Calu3 (cell line): Measurements from ENCODE around the gene CACNA1C. TPM values are rescaled to one million over a fixed set of nuclear protein-coding genes. Genes with fewer than 3 reads are reported as not detected.

Experiments used
- BruUV-seq: library from RNA; stranded (reverse); fragments of 400-500 nt; replicated peaks from 2 replicates; lab custom pipeline; 2021; lab: Mats Ljungman, UMichigan
- CTCF ChIA-PET: fragments of 300-600 bp; sonication (Branson Sonifier 250); formaldehyde crosslinking; loops from one replicate; lab custom pipeline; 2022; ENCODE audit warnings: antibody characterized with exemption; lab: Charles Lee
- DNase-seq: peaks from one replicate; pipeline ENCODE4 v3.0.0; 2022
- H3K27ac Mint-ChIP-seq: one replicate; pipeline ENCODE4 v1.8.0; 2022; ENCODE audit warnings: mixed read lengths; ENCODE audit not compliant: unreplicated experiment
- H3K27me3 Mint-ChIP-seq: one replicate; pipeline ENCODE4 v1.8.0; 2022; ENCODE audit warnings: mixed read lengths; ENCODE audit not compliant: unreplicated experiment
- H3K36me3 Mint-ChIP-seq: one replicate; pipeline ENCODE4 v1.8.0; 2022; ENCODE audit warnings: mild to moderate bottlenecking, moderate library complexity, mixed read lengths; ENCODE audit not compliant: insufficient read depth, unreplicated experiment
- H3K4me1 Mint-ChIP-seq: one replicate; pipeline ENCODE4 v1.8.0; 2022; ENCODE audit warnings: mild to moderate bottlenecking, low read depth, mixed read lengths; ENCODE audit not compliant: unreplicated experiment
- H3K4me3 Mint-ChIP-seq: one replicate; pipeline ENCODE4 v1.8.0; 2022; ENCODE audit warnings: mild to moderate bottlenecking, low read depth, moderate library complexity, mixed read lengths; ENCODE audit not compliant: unreplicated experiment
- H3K9me3 Mint-ChIP-seq: one replicate; pipeline ENCODE4 v1.8.0; 2022; ENCODE audit warnings: low read depth, mixed read lengths; ENCODE audit not compliant: unreplicated experiment
- CTCF ChIP-seq: fragments of 200-600 bp; IDR thresholded peaks from one replicate; pipeline ENCODE4 v1.8.0; 2022; ENCODE audit warnings: antibody characterized with exemption; ENCODE audit not compliant: unreplicated experiment
- intact Hi-C: fragments of 100-400 bp; cut with micrococcal nuclease; formaldehyde crosslinking; loops from one replicate; pipeline ENCODE4 v1.10.0; 2022; ENCODE audit not compliant: unreplicated experiment
- total RNA-seq: library from RNA; stranded (reverse); gene quantifications from 2 replicates; pipeline ENCODE4 v1.2.3, GENCODE V29; 2022

CACNA1C gene
- total RNA-seq, 1 experiment from 2014 or later = not detected

GRCh38 chr12:2689879-2690278 lies 637.1 kb downstream of the CACNA1C start:
- Mint-ChIP-seq H3K36me3 (no peaks in the 10 kb centered on the region), H3K4me3 (no peak overlapping the region), H3K4me1 (no peaks in the 10 kb centered on the region), H3K27ac (no peak overlapping the region), H3K9me3 (no peaks in the 10 kb centered on the region), H3K27me3 (peaks cover 76% of the 10 kb centered on the region)
- no peak for TF ChIP-seq CTCF
- intact Hi-C loops = no loop called here
- CTCF ChIA-PET = no interaction called here
- DNase-seq = no peak
- no TSS peak for BruUV-seq

- CTCF ChIA-PET = no interaction called here
- Mint-ChIP-seq H3K27me3 (peaks cover 80% of the 10 kb centered on the region), H3K9me3 (no peaks in the 10 kb centered on the region), H3K4me3 (no peak overlapping the region), H3K27ac (no peak overlapping the region), H3K36me3 (no peaks in the 10 kb centered on the region), H3K4me1 (no peaks in the 10 kb centered on the region)
- no peak for TF ChIP-seq CTCF
- no peak for DNase-seq
- BruUV-seq = no TSS peak
- intact Hi-C loops = no loop called here
These were observed 637.7 kb downstream of the CACNA1C start for GRCh38 chr12:2690348-2691005.

- no TSS peak for BruUV-seq
- Mint-ChIP-seq H3K4me3 (no peak overlapping the region), H3K4me1 (no peaks in the 10 kb centered on the region), H3K27ac (no peak overlapping the region), H3K27me3 (peaks cover 85% of the 10 kb centered on the region), H3K9me3 (no peaks in the 10 kb centered on the region), H3K36me3 (no peaks in the 10 kb centered on the region)
- CTCF ChIA-PET = no interaction called here
- no peak for TF ChIP-seq CTCF
- intact Hi-C loops = no loop called here
- no peak for DNase-seq
These were observed 638.2 kb downstream of the CACNA1C start for GRCh38 chr12:2691006-2691344.

GRCh38 chr12:2691345-2692071 lies 638.7 kb downstream of the CACNA1C start:
- no peak for DNase-seq
- Mint-ChIP-seq H3K4me1 (no peaks in the 10 kb centered on the region), H3K36me3 (no peaks in the 10 kb centered on the region), H3K27ac (no peak overlapping the region), H3K9me3 (no peaks in the 10 kb centered on the region), H3K27me3 (peaks cover 90% of the 10 kb centered on the region), H3K4me3 (no peak overlapping the region)
- no peak for TF ChIP-seq CTCF
- CTCF ChIA-PET = no interaction called here
- BruUV-seq = no TSS peak
- intact Hi-C loops = no loop called here
